HG02884 (cell line): ENCODE measurements around the gene MKNK1.

ENCODE experiments used
- ATAC-seq: cut with Tn5 transposase; IDR thresholded peaks from one replicate; pipeline ENCODE4 v1.9.1; 2021; ENCODE audit warnings: mild to moderate bottlenecking, moderate library complexity; ENCODE audit not compliant: unreplicated experiment

Gene MKNK1

GRCh38 chr1:46568461-46568891, 35.6 kb downstream of the MKNK1 start:
- ATAC-seq, result no peak

DNA sequence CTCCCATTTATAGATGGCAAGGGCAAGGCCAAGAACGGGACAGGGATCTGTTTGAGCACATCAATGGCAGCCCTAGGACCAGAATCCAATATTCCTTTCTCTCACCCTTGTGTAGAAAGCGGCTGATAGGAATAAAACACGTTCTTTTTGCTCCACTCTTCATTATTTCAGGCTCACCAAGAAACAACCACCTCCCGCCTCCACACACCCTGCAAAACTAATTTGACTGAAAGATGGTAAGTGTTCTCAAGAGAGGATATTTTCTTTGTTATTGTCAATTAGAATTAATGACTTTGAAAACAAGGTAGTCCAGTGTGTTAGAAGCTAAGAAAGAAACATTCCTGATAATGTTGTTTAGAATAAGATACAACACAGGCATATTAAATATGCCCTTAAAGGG, 40.7 kb downstream of the MKNK1 start:
- no peak for ATAC-seq

DNA sequence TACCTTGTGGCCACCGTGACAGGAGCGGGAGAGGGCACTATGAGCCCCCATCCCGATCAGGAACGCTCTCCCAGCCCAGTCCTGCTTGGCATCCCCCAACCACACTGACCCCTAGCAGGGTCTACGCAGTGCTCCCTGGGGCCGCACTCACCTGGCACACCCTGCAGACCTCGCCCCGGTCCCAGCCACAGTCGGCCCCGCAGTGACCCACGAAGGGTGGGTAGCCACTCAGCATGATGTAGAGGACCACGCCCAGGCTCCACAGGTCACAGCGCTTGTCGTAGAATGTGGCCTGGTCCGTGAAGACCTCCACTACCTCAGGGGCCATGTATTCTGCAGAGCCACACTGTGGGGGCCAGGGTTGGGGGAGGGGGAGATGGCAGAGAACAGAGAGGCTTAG, 41.6 kb downstream of the MKNK1 start:
- no peak for ATAC-seq

GRCh38 chr1:46558966-46559365, 45.1 kb downstream of the MKNK1 start:
- no peak for ATAC-seq

- no peak for ATAC-seq
Measured at GRCh38 chr1:46558141-46558963, 45.7 kb downstream of the MKNK1 start.

GRCh38 chr1:46557403-46557802, 46.7 kb downstream of the MKNK1 start:
- no peak for ATAC-seq

DNA sequence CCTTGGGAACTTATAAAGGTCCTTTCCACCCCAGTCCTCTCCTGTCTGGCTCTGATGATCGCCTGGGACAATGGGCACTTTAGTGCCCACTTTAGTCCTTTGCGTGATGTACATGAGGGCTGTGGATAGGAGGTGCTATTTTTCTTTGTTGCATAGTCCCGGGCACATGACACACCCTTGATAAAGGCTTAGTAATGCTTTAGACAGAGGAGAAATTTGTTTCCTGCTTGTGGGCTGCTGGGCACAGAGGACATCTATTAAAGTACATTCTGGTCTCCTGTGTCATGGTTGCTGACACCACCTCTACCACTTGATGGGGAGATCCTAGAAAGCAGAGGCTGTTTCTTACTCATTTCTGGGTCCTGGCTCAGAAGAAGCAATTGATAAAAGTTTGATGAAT, 47.2 kb downstream of the MKNK1 start:
- ATAC-seq, result no peak

GRCh38 chr1:46555826-46556619, 48.0 kb downstream of the MKNK1 start:
- ATAC-seq, result no peak

GRCh38 chr1:46554597-46555381, 49.3 kb downstream of the MKNK1 start:
- ATAC-seq, result no peak

- ATAC-seq, result no peak
Measured at GRCh38 chr1:46554236-46554596, 49.9 kb downstream of the MKNK1 start.

- no peak for ATAC-seq
Measured at GRCh38 chr1:46553506-46553905, 50.6 kb downstream of the MKNK1 start.

GRCh38 chr1:46552357-46553237, 51.5 kb downstream of the MKNK1 start:
- ATAC-seq, result no peak

- ATAC-seq, result no peak
Measured at GRCh38 chr1:46551597-46552095, 52.4 kb downstream of the MKNK1 start, which contains the start of gene KNCN. KNCN (minus strand) TSS chr1:46551647; CDS start chr1:46551215, 432 bp downstream.

DNA sequence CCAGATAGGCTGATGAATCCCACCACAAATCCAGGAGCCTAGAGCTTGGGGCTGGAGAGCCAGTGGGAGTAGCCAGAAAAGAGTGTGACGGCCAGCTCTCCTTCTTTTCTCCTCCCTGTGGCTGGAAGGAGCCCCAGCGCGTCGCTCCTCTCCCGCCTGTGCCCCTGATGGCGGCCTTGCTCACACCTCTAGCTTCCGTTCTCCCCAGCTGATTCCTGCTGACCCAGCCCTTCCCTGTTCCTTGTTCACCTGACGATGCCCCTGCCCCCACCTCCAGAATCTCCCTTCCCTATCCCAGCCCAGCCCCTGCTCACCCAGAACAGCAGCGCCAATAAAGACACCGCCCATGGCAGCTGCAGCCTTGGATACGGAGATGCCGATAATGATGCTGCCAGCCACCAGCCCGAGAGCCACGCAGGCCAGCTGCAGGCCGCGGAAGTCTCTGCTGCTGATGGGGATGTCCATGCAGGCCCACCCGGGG, 53.3 kb downstream of the MKNK1 start:
- no peak for ATAC-seq

DNA sequence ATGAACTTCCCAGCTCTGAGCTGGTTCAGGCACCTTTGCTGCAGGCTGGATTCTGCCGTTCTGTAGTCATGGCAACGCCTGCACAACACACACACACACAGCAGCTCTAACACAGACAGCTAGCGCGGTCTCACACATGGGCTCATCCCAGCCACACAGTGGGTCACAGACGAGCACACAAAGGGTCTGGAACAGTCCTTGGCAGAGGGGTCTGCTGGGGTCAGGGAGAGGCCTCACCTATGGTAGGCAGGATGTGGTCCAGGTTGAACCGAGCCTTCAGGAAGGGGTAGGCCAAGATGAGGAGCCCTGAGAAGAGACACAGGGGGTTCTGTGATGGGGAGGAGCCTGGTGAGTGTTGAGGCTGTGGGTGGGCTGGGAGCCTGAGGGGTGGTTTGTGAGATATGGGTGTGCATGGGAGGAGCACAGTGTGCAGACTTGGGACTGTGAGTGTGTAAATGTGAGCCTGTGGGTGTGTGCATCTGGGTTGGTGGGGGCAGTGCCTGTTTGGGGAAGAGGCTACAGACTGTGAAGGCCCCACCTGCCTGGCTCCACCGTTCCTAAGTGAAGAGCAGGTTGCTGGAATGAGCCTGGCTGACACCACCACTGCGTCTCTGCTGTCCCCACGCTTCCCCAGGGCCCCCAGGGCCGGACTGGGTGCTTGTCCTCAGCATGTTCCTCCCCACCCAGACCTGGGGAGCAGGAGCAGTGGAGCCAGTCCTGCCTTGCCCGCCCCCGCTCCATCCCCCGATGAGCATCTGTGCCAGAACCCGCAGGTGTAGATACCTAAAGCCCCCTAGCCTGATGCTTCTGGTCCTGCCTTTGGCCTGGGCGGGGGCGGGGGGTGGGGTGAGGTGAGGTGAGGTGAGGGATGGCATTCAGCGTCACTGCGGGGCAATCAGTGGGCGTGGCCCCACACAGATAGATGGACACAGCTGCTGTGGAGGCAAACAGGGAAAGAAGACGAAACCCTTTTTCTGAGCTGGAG, 54.1 kb downstream of the MKNK1 start:
- no peak for ATAC-seq

DNA sequence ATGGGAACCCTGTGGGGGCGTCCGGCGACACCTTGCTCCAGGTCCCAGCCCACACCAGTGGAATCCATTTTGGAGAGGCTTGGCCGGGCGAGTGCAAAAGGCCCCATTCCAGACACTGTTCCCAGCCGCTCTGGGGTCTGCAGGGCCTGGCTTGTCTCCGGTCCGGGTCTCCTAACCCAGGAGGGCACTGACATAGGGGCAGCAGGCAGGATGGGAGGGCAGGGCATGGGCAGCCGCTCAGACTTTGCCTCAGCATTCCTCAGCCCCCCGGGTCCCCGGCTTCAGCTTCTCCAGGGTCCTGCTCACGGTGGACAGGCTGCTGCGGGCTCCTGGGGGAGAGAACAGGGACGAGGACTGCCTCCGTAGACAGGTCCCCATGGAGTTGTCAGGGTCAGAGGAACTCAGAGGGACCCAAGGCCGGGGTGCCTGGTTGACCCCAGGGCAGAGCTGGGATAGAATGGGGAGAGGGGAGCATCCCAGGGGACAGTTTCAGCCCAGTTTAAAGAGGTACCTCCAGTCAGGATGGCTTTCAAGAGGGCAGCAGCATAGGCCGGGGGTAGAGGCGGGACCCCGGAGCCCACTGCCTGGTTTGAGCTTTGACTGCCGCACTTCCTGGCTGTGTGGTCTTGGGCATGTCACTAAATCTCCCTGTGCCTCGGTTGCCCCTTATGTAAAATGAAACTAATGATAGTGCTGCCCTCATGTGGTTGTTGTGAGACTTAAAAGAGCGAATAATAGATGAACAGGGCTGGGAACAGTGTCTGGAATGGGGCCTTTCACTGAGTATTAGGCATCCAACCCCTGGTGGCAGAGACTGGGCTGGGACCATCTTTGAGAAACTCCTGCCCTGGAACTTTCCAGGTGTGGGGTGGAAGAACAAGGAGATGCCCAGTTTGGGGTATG, 56.3 kb downstream of the MKNK1 start:
- ATAC-seq, result no peak

GRCh38 chr1:46546210-46546609, 57.9 kb downstream of the MKNK1 start:
- no peak for ATAC-seq

DNA sequence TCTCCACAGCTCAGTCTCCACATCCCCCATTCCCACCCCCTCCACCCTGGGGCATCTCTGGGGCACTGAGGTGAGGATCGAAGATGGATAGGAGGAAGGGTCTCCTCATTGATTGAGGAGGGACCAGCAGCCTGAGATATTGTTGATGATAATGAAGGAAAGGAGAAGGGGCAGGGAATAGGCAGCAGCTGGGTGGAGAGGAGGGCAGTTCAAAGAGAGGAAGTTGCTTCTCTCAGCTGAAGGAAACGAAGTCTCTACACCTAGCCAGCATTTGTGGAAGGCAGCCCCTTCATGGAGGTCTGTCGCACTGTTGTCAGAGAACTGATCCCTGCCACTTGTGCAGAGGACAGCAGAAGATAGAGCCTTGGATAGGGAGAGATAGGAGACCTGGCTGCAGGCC, 58.3 kb downstream of the MKNK1 start:
- no peak for ATAC-seq
